HG03108 (cell line): ENCODE results near the gene SSTR3.
"Not testable (repeated sequence)": the region's sequence is repeated elsewhere in the genome, so short reads cannot be mapped to it uniquely, and the experiment has no call there.

ENCODE experiments used
- ATAC-seq: cut with Tn5 transposase; IDR thresholded peaks from one replicate; pipeline ENCODE4 v1.9.1; 2021; ENCODE audit warnings: moderate library complexity; ENCODE audit not compliant: unreplicated experiment

Gene SSTR3

DNA sequence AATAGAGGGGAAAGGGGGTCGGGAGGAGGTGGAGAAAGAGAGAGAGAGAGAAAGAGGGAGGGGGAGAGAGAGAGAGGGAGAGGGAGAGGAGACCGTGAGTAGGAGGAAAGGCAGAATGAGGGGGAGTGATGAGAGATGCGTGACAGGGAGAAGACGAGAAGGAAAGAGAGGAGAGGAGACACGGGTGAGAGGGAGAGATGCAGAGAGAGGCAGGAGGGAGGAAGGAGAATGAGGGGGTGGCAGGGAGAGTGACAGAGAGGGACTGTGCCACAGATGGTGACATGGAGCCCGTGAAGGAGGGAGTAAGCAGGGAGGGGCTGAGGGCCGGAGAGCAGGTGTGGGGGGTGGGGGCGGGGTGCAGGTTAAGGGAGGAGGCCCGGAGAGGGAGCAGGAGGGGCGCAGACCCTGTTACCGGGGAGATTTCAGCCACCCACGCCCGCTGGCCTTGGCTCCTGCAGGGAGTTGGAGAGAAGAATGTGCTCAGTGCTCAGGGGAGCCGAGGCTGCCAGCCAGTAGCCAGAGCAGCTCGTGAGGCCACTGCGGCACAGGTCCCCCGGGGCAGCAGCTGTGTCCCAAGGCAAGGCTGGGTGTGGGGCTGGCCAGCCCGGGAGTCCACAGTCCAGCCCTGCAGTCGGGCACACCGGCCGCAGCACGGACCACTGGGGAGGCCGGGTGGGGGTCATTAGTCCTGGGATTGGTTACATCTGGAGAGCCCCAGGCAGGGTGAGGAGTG, at the start of gene SSTR3:
TSS of gene SSTR3 (minus strand) at position 304 of the 733 bp plus-strand sequence. CDS start 4,674 bp downstream, outside the sequence.
- no peak for ATAC-seq

- no peak for ATAC-seq
Observed at GRCh38 chr22:37260901-37261336, 48.6 kb upstream of the SSTR3 start.

- ATAC-seq = no peak
Observed at GRCh38 chr22:37260155-37260795, 48.0 kb upstream of the SSTR3 start.

- ATAC-seq = no peak
Observed at GRCh38 chr22:37259540-37260029, 47.3 kb upstream of the SSTR3 start.

DNA sequence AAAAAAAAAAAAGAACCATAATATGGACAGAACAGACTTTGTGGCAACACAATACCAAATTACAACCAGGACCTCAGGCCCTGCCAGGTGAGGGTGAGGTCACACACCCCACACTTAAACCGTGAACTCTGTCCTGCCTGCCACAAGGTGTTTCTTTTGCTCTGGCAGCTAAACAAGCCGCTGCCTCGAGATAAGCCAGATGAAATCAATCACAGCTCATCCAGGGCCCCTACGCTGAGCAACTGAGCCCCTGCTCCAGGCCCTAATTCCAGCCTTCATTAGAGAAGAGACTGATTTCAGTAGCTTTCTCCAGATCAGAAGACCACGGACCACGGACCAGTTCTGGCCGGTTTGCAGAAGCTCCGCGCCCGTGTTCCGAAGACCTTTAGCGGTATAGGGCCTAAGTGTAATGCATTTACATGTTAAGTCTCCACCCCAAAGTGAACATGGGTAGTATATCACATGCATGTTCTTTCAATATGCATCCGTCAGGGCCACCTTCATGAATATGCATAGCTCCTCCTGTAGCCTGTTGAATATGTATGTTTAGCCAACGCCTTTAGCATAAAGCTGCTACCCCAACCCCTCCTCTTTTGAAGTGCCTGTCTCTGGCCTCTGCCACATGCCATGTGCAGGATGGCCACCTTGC, 46.6 kb upstream of the SSTR3 start:
- no peak for ATAC-seq

- ATAC-seq = no peak
Observed at GRCh38 chr22:37258005-37258752, 45.9 kb upstream of the SSTR3 start.

DNA sequence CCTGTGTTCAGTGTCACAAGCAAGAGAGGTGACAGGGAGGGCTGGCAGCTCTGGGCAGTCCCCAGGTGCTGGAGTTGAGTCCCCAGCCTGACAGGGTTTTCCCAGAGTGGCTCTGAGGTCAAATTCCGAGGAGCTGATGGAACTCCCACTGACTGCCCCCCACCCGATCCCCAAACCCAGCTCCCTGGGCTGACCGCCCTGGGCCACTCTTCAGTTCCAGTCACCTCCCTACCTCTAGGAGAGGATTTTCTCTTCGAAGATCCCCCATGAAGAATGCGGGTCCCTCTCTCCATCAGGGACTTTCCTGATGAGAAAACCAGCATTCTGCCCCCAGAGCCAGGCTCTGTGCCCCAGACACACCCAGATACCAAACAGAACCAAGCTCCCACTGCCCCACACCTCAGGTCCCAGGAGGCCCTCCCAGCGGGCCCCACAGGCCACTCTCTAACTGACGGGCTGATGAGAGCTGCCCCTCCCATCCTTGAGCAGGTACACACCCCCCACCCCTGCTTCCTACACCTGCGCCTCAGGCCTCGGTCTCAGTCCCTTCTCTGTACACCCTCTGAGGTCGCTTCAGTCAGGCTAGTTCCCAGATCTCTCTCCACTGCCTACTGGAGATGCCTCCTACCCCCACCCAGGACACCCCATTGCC, 43.9 kb upstream of the SSTR3 start:
- ATAC-seq = no peak

GRCh38 chr22:37255558-37256006, 43.3 kb upstream of the SSTR3 start:
- ATAC-seq = no peak

- ATAC-seq = no peak
Observed at GRCh38 chr22:37254867-37255233, 42.6 kb upstream of the SSTR3 start.

- no peak for ATAC-seq
Observed at GRCh38 chr22:37254209-37254866, 42.1 kb upstream of the SSTR3 start.

DNA sequence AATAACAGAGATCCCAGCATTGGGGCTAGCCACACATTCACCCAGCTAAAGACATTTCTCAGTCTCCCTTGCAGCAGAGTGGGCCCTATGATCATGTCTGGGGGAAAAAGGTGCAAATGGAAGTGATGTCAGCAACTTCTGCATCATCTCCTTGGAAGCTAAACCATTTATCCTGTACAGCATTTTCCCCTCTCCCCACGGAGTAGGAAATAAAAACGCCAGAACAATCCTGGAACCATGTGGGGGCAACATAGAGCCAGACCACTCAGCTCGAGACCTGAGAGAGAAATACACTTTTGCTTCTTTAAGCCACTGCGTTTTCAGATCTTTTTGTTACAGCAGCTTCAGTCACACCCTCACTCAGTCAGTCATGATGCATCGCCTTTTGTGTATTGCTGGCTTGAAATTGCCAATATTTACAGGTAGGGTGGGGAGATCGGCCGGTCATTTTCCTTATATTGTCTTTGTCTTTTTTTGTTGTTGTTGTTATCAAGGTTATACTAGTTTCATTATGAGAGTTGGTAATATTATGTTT, 40.9 kb upstream of the SSTR3 start:
- no peak for ATAC-seq

DNA sequence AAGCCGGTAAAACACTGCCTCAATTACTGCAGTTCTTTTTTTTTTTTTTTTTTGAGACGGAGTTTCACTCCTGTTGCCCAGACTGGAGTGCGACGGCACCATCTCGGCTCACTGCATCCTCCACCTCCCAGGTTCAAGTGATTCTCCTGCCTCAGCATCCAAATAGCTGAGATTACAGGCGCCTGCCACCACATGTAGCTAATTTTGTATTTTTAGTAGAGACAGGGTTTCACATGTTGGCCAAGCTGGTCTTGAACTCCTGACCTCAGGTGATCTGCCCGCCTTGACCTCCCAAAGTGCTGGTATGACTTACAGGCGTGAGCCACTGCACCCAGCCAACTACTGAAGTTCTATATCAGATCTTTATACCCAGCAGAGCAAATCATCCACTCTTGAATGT, 39.6 kb upstream of the SSTR3 start:
- ATAC-seq = not testable (repeated sequence)

DNA sequence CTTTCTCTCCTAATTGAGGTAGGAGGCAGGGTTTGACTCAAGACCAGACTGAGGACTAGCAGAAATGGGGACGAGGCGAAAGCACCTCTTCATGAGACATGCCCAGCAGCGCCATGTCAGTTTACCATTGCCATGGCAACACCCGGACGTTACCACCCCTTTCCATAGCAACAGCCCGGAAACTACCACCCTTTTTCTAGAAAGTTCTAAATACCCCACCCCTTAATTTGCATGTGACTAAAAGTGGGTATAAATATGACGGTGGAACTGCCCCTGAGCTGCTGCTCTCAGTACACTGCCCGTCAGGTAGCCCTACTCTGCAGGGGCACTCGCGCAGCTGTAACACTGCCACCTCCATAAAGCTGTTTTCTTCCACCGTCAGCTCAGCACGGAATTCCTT, 37.7 kb upstream of the SSTR3 start:
- no peak for ATAC-seq

DNA sequence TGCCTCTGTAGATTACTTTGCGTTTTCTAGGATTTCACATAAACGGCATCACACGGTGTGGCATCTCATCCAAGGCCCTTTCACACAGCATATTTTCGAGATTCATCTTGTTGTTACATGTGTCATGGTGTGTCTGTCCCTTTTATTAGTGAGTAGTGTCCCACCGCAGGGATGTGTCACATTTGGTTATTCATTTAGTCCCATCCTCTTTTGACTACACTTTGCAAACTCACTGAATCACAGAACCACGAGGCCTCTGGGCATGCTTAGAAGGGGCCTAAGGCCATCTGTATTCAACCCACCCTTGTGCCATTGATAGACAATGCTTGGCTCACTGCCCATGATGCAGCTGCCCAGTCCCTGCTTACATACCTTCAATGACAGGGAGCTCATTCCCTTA, 36.0 kb upstream of the SSTR3 start:
- no peak for ATAC-seq

DNA sequence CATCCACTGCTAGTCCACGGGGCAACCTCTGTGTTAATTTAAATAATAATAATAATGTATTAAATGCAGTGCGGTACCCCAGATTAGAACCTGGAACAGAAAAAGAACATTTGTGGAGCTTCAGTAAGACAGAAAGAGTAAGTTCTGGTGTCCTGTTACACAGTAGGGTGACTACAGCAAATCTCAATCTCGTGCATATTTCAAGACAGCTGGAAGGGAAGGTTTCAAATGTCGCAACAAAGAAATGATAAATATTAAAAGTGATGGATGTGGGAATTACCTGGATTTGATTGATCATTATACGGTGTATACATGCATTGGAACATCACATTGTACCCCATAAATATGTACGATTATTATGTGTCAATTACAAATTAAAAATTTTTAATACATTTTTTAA, 33.5 kb upstream of the SSTR3 start:
- no peak for ATAC-seq

DNA sequence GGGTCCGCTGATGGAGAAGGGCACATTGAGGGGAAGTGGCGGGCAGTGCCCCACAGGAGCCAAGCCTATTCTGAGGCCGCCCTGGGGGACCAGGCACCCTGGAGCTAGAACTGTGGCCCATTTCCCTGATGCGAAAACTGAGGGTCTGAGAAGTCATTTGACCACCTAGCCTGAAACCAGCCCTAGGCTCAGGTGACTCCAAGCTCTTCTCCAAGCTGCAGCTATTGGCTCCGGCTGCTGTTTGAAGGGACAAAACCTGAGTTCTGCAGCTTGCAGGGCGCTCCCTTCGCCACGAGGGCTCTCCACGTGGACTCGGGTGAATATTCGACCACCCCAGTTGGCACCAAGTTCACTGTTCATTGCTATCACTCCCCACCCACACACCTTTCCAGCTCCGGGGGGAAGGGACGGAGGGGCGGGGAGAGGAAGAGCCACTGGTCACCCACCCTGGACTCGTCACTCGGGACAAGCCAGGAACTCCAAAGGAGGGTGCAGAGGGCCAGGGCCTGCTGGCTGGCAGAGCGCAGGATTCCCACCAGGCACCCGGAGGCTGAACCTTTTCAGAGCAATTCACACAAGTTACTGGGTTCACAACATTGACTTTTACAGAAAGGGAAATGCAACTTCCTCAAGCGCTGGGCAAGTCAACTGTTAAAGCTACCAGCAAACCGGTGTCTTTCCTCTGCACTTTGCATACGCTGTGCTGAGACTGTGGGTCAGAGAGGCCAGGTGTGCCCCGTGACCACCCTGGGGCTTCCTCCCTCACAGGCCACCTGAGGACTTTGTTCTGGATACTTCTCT, 32.8 kb upstream of the SSTR3 start:
- peak; percentile 35 for ATAC-seq

DNA sequence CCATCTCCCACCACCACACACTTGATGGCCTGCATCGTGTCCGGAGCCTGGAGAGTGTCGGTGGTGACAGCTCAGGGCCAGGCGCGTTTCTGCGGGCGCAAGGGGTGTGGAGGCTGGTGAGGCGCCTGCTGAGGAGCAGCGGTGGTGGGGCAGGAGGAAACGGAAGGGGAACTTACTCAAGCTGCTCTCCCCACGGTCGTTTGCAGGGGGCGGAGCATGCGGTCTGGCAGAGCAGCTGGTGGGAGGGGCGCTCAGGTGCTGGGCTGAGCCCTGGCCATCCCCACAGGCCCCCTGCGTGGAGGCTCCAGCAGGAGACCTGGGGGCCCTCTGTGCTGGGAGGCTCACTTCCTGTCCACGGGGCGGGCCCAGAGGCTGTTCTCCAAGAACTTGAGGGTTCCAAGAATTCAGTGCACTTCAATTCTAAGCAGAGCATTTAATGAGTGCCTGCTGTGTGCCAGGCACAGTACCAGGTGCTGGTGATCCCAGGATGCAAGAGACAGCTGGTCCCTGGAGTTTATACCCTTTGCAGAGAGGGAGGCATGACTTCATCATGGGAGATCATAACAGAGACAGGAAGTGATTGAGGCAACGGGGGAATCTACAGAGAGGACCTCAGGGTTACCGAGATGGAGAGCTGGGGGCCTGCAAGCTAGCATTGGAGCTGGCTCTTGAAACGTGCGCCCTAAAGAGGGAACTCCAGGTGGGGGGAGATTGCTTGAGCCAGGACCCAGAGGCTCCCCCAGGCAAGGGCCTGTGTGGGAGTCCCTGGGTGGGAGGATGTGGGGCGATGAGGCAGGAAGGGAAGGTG, 32.0 kb upstream of the SSTR3 start, which contains the start of gene RAC2:
TSS of gene RAC2 (minus strand) at position 156 of the 808 bp plus-strand sequence. CDS start at position 35, 121 bp downstream.
- peak; percentile 36 for ATAC-seq
